HG02623 (cell line): ENCODE measurements around the gene ST6GALNAC6.
A peak's percentile ranks its signal among the peaks of the same experiment; 100 is the strongest.

Source experiments
- ATAC-seq: cut with Tn5 transposase; IDR thresholded peaks from one replicate; pipeline ENCODE4 v1.9.1; 2021; ENCODE audit warnings: moderate library complexity; ENCODE audit not compliant: unreplicated experiment

The ST6GALNAC6 gene

GRCh38 chr9:127934248-127934647 is 34.8 kb upstream of the ST6GALNAC6 start:
- no peak for ATAC-seq

- ATAC-seq, result no peak
Observed at GRCh38 chr9:127931092-127931881, 31.9 kb upstream of the ST6GALNAC6 start.

- peak; percentile 80 for ATAC-seq
Observed at GRCh38 chr9:127930231-127931091, 31.1 kb upstream of the ST6GALNAC6 start, which contains the start of gene PIP5KL1. TSS of gene PIP5KL1 (minus strand) at chr9:127930777. CDS start at chr9:127930752, 25 bp downstream.

- ATAC-seq, result no peak
Observed at GRCh38 chr9:127929625-127929979, 30.2 kb upstream of the ST6GALNAC6 start.

GRCh38 chr9:127928676-127929624 is 29.5 kb upstream of the ST6GALNAC6 start:
- no peak for ATAC-seq

GRCh38 chr9:127927988-127928675 is 28.7 kb upstream of the ST6GALNAC6 start:
- ATAC-seq, result no peak

- no peak for ATAC-seq
Observed at GRCh38 chr9:127927201-127927987, 28.0 kb upstream of the ST6GALNAC6 start.

GRCh38 chr9:127926906-127927200 is 27.4 kb upstream of the ST6GALNAC6 start:
- no peak for ATAC-seq

- no peak for ATAC-seq
Observed at GRCh38 chr9:127925959-127926905, 26.8 kb upstream of the ST6GALNAC6 start.

GRCh38 chr9:127924736-127925444 is 25.5 kb upstream of the ST6GALNAC6 start:
- ATAC-seq, result no peak

- ATAC-seq, result no peak
Observed at GRCh38 chr9:127923771-127924170, 24.4 kb upstream of the ST6GALNAC6 start.

GRCh38 chr9:127923046-127923445 is 23.6 kb upstream of the ST6GALNAC6 start:
- ATAC-seq, result no peak

GRCh38 chr9:127921557-127922120 is 22.2 kb upstream of the ST6GALNAC6 start:
- ATAC-seq, result no peak

- ATAC-seq, result no peak
Observed at GRCh38 chr9:127920794-127921193, 21.4 kb upstream of the ST6GALNAC6 start.

- ATAC-seq, result no peak
Observed at GRCh38 chr9:127919253-127919815, 19.9 kb upstream of the ST6GALNAC6 start.

GRCh38 chr9:127918183-127919107 is 19.0 kb upstream of the ST6GALNAC6 start:
- no peak for ATAC-seq
